Ishikawa (cell line): ENCODE results near the gene KCTD7.

Source experiments
- EP300 ChIP-seq: IDR thresholded peaks from 2 replicates; pipeline ENCODE4 v1.6.1; 2012; ENCODE audit warnings: borderline replicate concordance
- MAX ChIP-seq: IDR thresholded peaks from 2 replicates; pipeline ENCODE4 v1.6.1; 2012
- NFIC ChIP-seq: IDR thresholded peaks from 2 replicates; pipeline ENCODE4 v1.6.1; 2012
- REST ChIP-seq: IDR thresholded peaks from 2 replicates; pipeline ENCODE4 v1.6.1; 2012; ENCODE audit warnings: low read depth, mild to moderate bottlenecking
- YY1 ChIP-seq: IDR thresholded peaks from 2 replicates; pipeline ENCODE4 v1.6.1; 2012; ENCODE audit warnings: low read depth

- TF ChIP-seq YY1: no peak
- TF ChIP-seq EP300: no peak
- TF ChIP-seq NFIC: no peak
- no peak for TF ChIP-seq REST
- TF ChIP-seq MAX: no peak
Measured at GRCh38 chr7:66638309-66639099, 9.8 kb downstream of the KCTD7 start.
